Body of pancreas (tissue), 4 donors: ENCODE measurements around the gene ZC3H12D.

Experiments used
- POLR2A ChIP-seq, 3 donors: fragments of 450-650 bp; IDR thresholded peaks; one replicate each; pipeline ENCODE4 v1.6.1; 2016; ENCODE audit warnings: antibody characterized with exemption in 3 of 3, mild to moderate bottlenecking in 2 of 3
- TF ChIP-seq, protein P1 (sequence below), 7 experiments: fragments of 450-650 bp in 4 of 7; fragments of 200-600 bp in 3 of 7; sonication (generic) in 3 of 7; IDR thresholded peaks; one replicate each; pipeline ENCODE4 v1.5.1; 2016 to 2019; ENCODE audit warnings: antibody characterized with exemption in 7 of 7

DNA sequence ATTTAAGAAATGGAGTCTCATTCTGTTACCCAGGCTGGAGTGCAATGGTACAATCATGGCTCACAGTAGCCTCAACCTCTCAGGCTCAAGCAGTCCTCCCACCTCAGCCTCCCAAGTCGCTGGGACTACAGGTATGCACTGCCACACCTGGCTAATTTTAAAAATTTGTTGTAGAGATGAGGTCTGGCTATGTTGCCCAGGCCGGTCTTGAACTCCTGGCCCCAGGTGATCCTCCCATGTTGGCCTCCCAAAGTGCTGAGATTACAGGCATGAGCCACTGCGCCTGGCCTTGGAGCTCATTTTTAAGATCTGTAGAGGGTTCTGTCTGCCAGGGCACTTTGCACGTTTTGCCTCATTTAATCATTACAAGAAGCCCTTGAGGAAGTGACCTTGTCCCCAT lies 17.5 kb downstream of the ZC3H12D start:
- TF ChIP-seq, protein P1, sequence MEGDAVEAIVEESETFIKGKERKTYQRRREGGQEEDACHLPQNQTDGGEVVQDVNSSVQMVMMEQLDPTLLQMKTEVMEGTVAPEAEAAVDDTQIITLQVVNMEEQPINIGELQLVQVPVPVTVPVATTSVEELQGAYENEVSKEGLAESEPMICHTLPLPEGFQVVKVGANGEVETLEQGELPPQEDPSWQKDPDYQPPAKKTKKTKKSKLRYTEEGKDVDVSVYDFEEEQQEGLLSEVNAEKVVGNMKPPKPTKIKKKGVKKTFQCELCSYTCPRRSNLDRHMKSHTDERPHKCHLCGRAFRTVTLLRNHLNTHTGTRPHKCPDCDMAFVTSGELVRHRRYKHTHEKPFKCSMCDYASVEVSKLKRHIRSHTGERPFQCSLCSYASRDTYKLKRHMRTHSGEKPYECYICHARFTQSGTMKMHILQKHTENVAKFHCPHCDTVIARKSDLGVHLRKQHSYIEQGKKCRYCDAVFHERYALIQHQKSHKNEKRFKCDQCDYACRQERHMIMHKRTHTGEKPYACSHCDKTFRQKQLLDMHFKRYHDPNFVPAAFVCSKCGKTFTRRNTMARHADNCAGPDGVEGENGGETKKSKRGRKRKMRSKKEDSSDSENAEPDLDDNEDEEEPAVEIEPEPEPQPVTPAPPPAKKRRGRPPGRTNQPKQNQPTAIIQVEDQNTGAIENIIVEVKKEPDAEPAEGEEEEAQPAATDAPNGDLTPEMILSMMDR (IDR thresholded peaks at IDR 0.05) = no peak
- no peak for TF ChIP-seq POLR2A (IDR thresholded peaks at IDR 0.05)
